PC-3 (cell line): ENCODE measurements around the gene ABCC2. TPM values are rescaled to one million over a fixed set of nuclear protein-coding genes. Genes with fewer than 3 reads are reported as not detected.
"Not testable (repeated sequence)": the region's sequence is repeated elsewhere in the genome, so short reads cannot be mapped to it uniquely, and the experiment has no call there.

Experiments used
- ATAC-seq: fragments of 200-7000 bp; cut with Tn5 transposase; 2 replicates; pipeline ENCODE4 v1.9.1; 2020; ENCODE audit warnings: mild to moderate bottlenecking, moderate library complexity
- BruUV-seq: library from RNA; stranded (reverse); fragments of 400-500 nt; replicated peaks from 2 replicates; lab custom pipeline; 2021; lab: Mats Ljungman, UMichigan
- CTCF ChIA-PET: fragments of 300-600 bp; sonication (Branson Sonifier 250); formaldehyde crosslinking; loops from one replicate; lab custom pipeline; 2022; ENCODE audit warnings: antibody characterized with exemption; lab: Charles Lee
- POLR2A ChIA-PET: fragments of 300-600 bp; sonication (Branson Sonifier 250); formaldehyde crosslinking; loops from one replicate; lab custom pipeline; 2022; ENCODE audit warnings: antibody characterized with exemption; ENCODE audit not compliant: unreplicated experiment; lab: Charles Lee
- DNase-seq: peaks from one replicate; pipeline ENCODE4 v3.0.0-alpha.2; 2015
- H2AFZ ChIP-seq: fragments of 300-600 bp; sonication (generic); 2 replicates; pipeline ENCODE4 v1.6.0; 2016; ENCODE audit warnings: antibody characterized with exemption, low read length
- H3F3A ChIP-seq: fragments of 300-600 bp; sonication (generic); one replicate; pipeline ENCODE4 v1.6.0; 2017; ENCODE audit warnings: antibody characterized with exemption, low read length, control low read depth, mild to moderate bottlenecking; ENCODE audit not compliant: unreplicated experiment
- H3K27ac ChIP-seq: fragments of 300-600 bp; sonication (generic); 2 replicates; pipeline ENCODE4 v1.5.1; 2016; ENCODE audit warnings: mild to moderate bottlenecking, low read length
- H3K27me3 ChIP-seq: fragments of 300-600 bp; sonication (generic); 2 replicates; pipeline ENCODE4 v1.6.1; 2016; ENCODE audit warnings: low read length, mixed read lengths
- H3K36me3 ChIP-seq: fragments of 300-600 bp; sonication (generic); 2 replicates; pipeline ENCODE4 v1.6.1; 2016; ENCODE audit warnings: low read depth, mixed run types, low read length, mixed read lengths
- H3K4me1 ChIP-seq: fragments of 300-600 bp; sonication (generic); 2 replicates; pipeline ENCODE4 v1.5.1; 2016; ENCODE audit warnings: low read length; ENCODE audit not compliant: insufficient read depth
- H3K4me2 ChIP-seq: fragments of 300-600 bp; sonication (generic); 2 replicates; pipeline ENCODE4 v1.6.0; 2016; ENCODE audit warnings: low read length
- H3K4me3 ChIP-seq: fragments of 300-600 bp; sonication (generic); 2 replicates; pipeline ENCODE4 v1.5.1; 2016; ENCODE audit warnings: mild to moderate bottlenecking, low read length, mixed read lengths
- H3K79me2 ChIP-seq: fragments of 300-600 bp; sonication (generic); 2 replicates; pipeline ENCODE4 v1.6.1; 2017; ENCODE audit warnings: low read length, mixed read lengths
- H3K9ac ChIP-seq: fragments of 300-600 bp; sonication (generic); 2 replicates; pipeline ENCODE4 v1.6.0; 2016; ENCODE audit warnings: mild to moderate bottlenecking, low read length
- H3K9me2 ChIP-seq: fragments of 300-600 bp; sonication (generic); replicated peaks from 2 replicates; pipeline ENCODE4 v1.6.1; 2016; ENCODE audit warnings: mixed run types, low read length, mixed read lengths
- H3K9me3 ChIP-seq: fragments of 300-600 bp; sonication (generic); 2 replicates; pipeline ENCODE4 v1.6.1; 2016; ENCODE audit warnings: low read length, mixed read lengths
- H4K20me1 ChIP-seq: fragments of 300-600 bp; sonication (generic); 2 replicates; pipeline ENCODE4 v1.6.1; 2016; ENCODE audit warnings: low read length, mixed read lengths
- CTCF ChIP-seq: fragments of 300-600 bp; sonication (generic); conservative IDR thresholded peaks from 2 replicates; pipeline ENCODE4 v1.5.1; 2017; ENCODE audit warnings: antibody characterized with exemption, low read depth, mild to moderate bottlenecking, low read length
- EZH2 ChIP-seq: fragments of 300-600 bp; sonication (generic); IDR thresholded peaks from one replicate; pipeline ENCODE4 v1.6.1; 2017; ENCODE audit warnings: antibody characterized with exemption, mild to moderate bottlenecking, low read length; ENCODE audit not compliant: unreplicated experiment
- EZH2phosphoT487 ChIP-seq: fragments of 300-600 bp; sonication (generic); IDR thresholded peaks from 2 replicates; pipeline ENCODE4 v1.6.1; 2018; ENCODE audit warnings: mild to moderate bottlenecking, antibody characterized with exemption, low read length, borderline replicate concordance
- intact Hi-C: fragments of 100-400 bp; cut with micrococcal nuclease; formaldehyde crosslinking; loops from 2 replicates; pipeline ENCODE4 v1.9.0; 2023
- total RNA-seq: library from RNA; depleted of rRNA; stranded (reverse); fragments of >200 nt; gene quantifications from 2 replicates; pipeline ENCODE4 v1.2.3, GENCODE V29; 2014

ABCC2 gene
- total RNA-seq, 1 experiment from 2014 or later: 2.4 TPM

- H4K20me1 ChIP-seq, H3K4me2 ChIP-seq, H3K36me3 ChIP-seq, CTCF ChIA-PET, H3K79me2 ChIP-seq, ATAC-seq, H3K4me1 ChIP-seq, BruUV-seq, H3K9ac ChIP-seq, H3K9me2 ChIP-seq, H3K9me3 ChIP-seq, intact Hi-C loops, H3K4me3 ChIP-seq, POLR2A ChIA-PET, DNase-seq, H2AFZ ChIP-seq, H3F3A ChIP-seq, H3K27me3 ChIP-seq, H3K27ac ChIP-seq: not testable (repeated sequence)
Observed at GRCh38 chr10:99867250-99867649, 84.8 kb downstream of the ABCC2 start.

GRCh38 chr10:99869581-99870122 is 87.2 kb downstream of the ABCC2 start:
- DNase-seq (no peak), ATAC-seq (no peak)
- Histone ChIP-seq H3K4me3 (no peak overlapping the region), H3K9me3 (no peaks in the 10 kb centered on the region), H2AFZ (no peak overlapping the region), H3K36me3 (no peaks in the 10 kb centered on the region), H3K4me2 (no peak overlapping the region), H3K4me1 (no peaks in the 10 kb centered on the region), H3K9me2 (no peaks in the 10 kb centered on the region), H3K27me3 (no peaks in the 10 kb centered on the region), H4K20me1 (no peaks in the 10 kb centered on the region), H3K9ac (no peak overlapping the region), H3K79me2 (no peaks in the 10 kb centered on the region), H3F3A (no peaks in the 10 kb centered on the region), H3K27ac (no peak overlapping the region)
- ChIA-PET POLR2A (no interaction called here), CTCF (no interaction called here)
- intact Hi-C loops: no loop called here
- no TSS peak for BruUV-seq
- TF ChIP-seq EZH2: no peak
- no peak for TF ChIP-seq CTCF
- no peak for TF ChIP-seq EZH2phosphoT487

- intact Hi-C loops: no loop called here
- TF ChIP-seq EZH2phosphoT487: no peak
- no peak for TF ChIP-seq CTCF
- no peak for TF ChIP-seq EZH2
- no peak overlapping the region for H3K9ac ChIP-seq
- no peaks in the 10 kb centered on the region for H4K20me1 ChIP-seq
- no peaks in the 10 kb centered on the region for H3K79me2 ChIP-seq
- H3K27me3 ChIP-seq: no peaks in the 10 kb centered on the region
- H3K36me3 ChIP-seq: no peaks in the 10 kb centered on the region
- no peak for ATAC-seq
- POLR2A ChIA-PET: no interaction called here
- H3K27ac ChIP-seq: no peak overlapping the region
- H3K9me2 ChIP-seq: no peaks in the 10 kb centered on the region
- CTCF ChIA-PET: no interaction called here
- no peak overlapping the region for H2AFZ ChIP-seq
- H3K4me1 ChIP-seq: no peaks in the 10 kb centered on the region
- H3K4me3 ChIP-seq: no peak overlapping the region
- BruUV-seq: no TSS peak
- no peak overlapping the region for H3K4me2 ChIP-seq
- no peak for DNase-seq
- H3K9me3 ChIP-seq: no peaks in the 10 kb centered on the region
- no peaks in the 10 kb centered on the region for H3F3A ChIP-seq
Observed at GRCh38 chr10:99870123-99870730, 87.8 kb downstream of the ABCC2 start.
